ENCODE results near the gene DNAJB9.

Gene DNAJB9

DNA sequence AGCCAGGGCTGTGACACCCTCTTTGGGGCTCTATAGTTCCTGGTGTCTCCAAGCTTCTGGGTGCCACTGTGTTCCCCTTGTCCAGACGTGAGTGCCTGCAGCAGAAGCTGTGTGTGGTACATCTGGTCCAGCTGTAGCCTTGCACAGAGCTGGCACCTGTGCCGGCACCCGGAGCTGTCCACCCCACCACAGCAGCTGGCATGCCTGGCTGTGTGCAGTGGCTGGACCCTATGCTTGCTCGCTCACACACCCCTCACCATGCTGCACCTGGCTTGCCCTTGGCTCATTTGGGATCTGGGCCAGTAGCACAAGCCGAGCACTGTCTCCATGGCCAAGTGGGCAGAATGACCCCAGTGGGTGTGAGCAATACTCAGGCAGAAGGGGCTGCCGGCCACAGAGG, 10.6 kb downstream of the DNAJB9 start:
- TF ChIP-seq ZNF596 (tag by site-specific recombination; IDR thresholded peaks at IDR 0.05) (no peak), PRDM10 (tag by site-specific recombination; IDR thresholded peaks at IDR 0.05) (no peak), ZFHX2 (tag by site-specific recombination; conservative IDR thresholded peaks at IDR 0.05) (no peak), MZF1 (tag by site-specific recombination; IDR thresholded peaks at IDR 0.05; ENCODE audit: borderline replicate concordance) (no peak), ZNF473 (tag by site-specific recombination; IDR thresholded peaks at IDR 0.05) (no peak)
- H3K36me3 ChIP-seq (ENCODE audit: control insufficient read depth in 2 of 2, insufficient read depth in 1 of 2, low read length in 2 of 2): peaks cover 0 to 8% of the 10 kb centered on the region in 2 experiments; a peak in 1 of 3 replicates
- no peak overlapping the region for H3K27ac ChIP-seq (ENCODE audit: extremely low read depth, low read depth, low read length)
- no peaks in the 10 kb centered on the region for H3K9me3 ChIP-seq (ENCODE audit: control insufficient read depth, insufficient read depth, low read depth, low read length)
- ChIA-PET POLR2A (interaction anchor here (2.3 kb wide), 1 partner anchor 11 kb away, joined by 9 read pairs; the partner anchor contains the start of genes DNAJB9 and THAP5), CTCF (no interaction called here)
- no peaks in the 10 kb centered on the region for H3K4me1 ChIP-seq (ENCODE audit: control insufficient read depth, insufficient read depth, low read length)
- H3K4me3 ChIP-seq (ENCODE audit: low read depth, low read length): no peak overlapping the region

DNA sequence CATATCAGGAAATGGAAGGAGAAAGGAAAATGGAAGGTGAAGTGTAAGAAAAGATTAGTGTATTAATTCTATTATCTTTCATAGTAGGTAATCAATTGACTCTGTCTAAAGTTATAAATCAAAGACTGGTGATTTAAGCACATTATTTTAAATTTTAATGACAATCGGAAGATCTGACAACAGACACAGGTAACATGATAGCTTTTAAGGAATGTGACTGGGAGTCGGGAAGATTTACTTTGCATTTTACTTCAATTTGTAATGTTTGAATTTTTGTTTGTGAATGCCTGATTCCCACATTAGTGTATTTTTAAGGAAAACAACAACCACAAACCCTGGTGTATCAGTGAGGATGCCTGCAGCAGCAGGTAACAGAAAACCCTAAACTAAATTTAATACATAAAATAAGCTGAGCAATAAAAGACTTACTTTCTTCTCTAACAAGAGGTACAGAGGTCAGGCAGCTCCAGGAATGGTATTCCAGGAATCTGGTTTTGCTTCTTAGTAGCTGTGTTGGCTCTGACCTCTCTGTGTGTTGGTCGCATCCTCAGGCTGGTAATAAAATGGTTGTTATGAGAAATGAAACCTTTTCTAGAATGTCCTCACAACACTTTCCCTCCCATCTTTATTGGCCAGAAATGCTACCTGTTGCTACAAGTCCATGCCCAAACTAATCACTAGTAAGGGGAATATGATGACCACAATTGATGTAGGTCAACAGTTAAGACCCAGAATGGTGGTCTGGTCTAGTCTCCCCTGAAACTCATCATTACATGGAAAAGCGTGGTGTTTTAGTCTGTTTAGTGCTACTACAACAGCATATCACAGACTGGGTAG, 12.2 kb downstream of the DNAJB9 start:
- H3K4me3 ChIP-seq (ENCODE audit: low read depth, low read length): no peak overlapping the region
- H3K27ac ChIP-seq (ENCODE audit: extremely low read depth, low read depth, low read length): no peak overlapping the region
- no peaks in the 10 kb centered on the region for H3K4me1 ChIP-seq (ENCODE audit: control insufficient read depth, insufficient read depth, low read length)
- TF ChIP-seq SCRT2 (tag by site-specific recombination; IDR thresholded peaks at IDR 0.05) (peak; percentile 59; the same call in 1 of the 2 replicates), ZNF555 (tag by site-specific recombination; conservative IDR thresholded peaks at IDR 0.05) (no peak)
- CTCF ChIA-PET: no interaction called here
- H3K9me3 ChIP-seq (ENCODE audit: control insufficient read depth, insufficient read depth, low read depth, low read length): no peaks in the 10 kb centered on the region
- H3K36me3 ChIP-seq (ENCODE audit: control insufficient read depth in 2 of 2, insufficient read depth in 1 of 2, low read length in 2 of 2): peaks cover 0 to 6% of the 10 kb centered on the region in 2 experiments; a peak in 1 of 3 replicates
- POLR2A ChIA-PET: no interaction called here

- H3K4me3 ChIP-seq (ENCODE audit: low read depth, low read length): no peak overlapping the region
- peaks cover 0 to 4% of the 10 kb centered on the region in 2 experiments; a peak in 1 of 3 replicates for H3K36me3 ChIP-seq (ENCODE audit: control insufficient read depth in 2 of 2, insufficient read depth in 1 of 2, low read length in 2 of 2)
- H3K4me1 ChIP-seq (ENCODE audit: control insufficient read depth, insufficient read depth, low read length): no peaks in the 10 kb centered on the region
- H3K9me3 ChIP-seq (ENCODE audit: control insufficient read depth, insufficient read depth, low read depth, low read length): no peaks in the 10 kb centered on the region
- ChIA-PET CTCF (no interaction called here), POLR2A (interaction anchor here (1.1 kb wide), 1 partner anchor 15 kb away, joined by 4 read pairs; the partner anchor contains the start of genes DNAJB9 and THAP5)
- TF ChIP-seq GLI2 (tag by site-specific recombination; IDR thresholded peaks at IDR 0.05; ENCODE audit: borderline replicate concordance, low read depth): no peak
- no peak for TF ChIP-seq ZNF157 (tag by site-specific recombination; IDR thresholded peaks at IDR 0.05)
- no peak for TF ChIP-seq PRDM2 (tag by site-specific recombination; IDR thresholded peaks at IDR 0.05; ENCODE audit: borderline replicate concordance)
- TF ChIP-seq, protein P1, sequence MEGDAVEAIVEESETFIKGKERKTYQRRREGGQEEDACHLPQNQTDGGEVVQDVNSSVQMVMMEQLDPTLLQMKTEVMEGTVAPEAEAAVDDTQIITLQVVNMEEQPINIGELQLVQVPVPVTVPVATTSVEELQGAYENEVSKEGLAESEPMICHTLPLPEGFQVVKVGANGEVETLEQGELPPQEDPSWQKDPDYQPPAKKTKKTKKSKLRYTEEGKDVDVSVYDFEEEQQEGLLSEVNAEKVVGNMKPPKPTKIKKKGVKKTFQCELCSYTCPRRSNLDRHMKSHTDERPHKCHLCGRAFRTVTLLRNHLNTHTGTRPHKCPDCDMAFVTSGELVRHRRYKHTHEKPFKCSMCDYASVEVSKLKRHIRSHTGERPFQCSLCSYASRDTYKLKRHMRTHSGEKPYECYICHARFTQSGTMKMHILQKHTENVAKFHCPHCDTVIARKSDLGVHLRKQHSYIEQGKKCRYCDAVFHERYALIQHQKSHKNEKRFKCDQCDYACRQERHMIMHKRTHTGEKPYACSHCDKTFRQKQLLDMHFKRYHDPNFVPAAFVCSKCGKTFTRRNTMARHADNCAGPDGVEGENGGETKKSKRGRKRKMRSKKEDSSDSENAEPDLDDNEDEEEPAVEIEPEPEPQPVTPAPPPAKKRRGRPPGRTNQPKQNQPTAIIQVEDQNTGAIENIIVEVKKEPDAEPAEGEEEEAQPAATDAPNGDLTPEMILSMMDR (tag by site-specific recombination; IDR thresholded peaks at IDR 0.05): no peak
- TF ChIP-seq ZNF600 (tag by site-specific recombination; IDR thresholded peaks at IDR 0.05): no peak
- no peak for TF ChIP-seq ZIC2 (tag by site-specific recombination; IDR thresholded peaks at IDR 0.05)
- no peak for TF ChIP-seq ZNF571 (tag by site-specific recombination; IDR thresholded peaks at IDR 0.05)
- TF ChIP-seq REPIN1 (tag by site-specific recombination; IDR thresholded peaks at IDR 0.05; ENCODE audit: low read depth): no peak
- no peak for TF ChIP-seq ZFP3 (tag by site-specific recombination; IDR thresholded peaks at IDR 0.05; ENCODE audit: low read depth)
- H3K27ac ChIP-seq (ENCODE audit: extremely low read depth, low read depth, low read length): no peak overlapping the region
These were observed 14.5 kb downstream of the DNAJB9 start for GRCh38 chr7:108584211-108584610.
